Measurements from ENCODE around the gene INTS4.
"Not testable (repeated sequence)": the region's sequence is repeated elsewhere in the genome, so short reads cannot be mapped to it uniquely, and the experiment has no call there.

Gene INTS4

DNA sequence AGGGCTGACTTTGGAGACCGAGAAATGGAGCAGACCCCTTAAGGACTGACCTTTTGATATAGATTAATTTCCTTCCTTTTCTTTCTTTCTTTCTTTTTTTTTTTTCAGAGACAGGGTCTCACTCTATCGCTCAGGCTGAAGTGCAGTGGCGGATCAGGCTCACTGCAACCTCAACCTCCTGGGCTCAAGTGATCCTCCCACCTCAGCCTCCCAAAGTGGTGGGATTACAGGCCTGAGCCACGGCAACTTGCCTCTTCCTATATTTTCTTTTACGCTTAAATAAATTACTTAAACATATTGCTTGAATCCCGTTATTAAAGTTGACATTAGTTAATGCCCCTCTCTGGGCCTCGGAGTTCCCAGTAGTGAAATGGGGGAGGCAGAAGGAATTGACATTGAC is 29.0 kb upstream of the INTS4 start:
- DNase-seq, result no peak

DNA sequence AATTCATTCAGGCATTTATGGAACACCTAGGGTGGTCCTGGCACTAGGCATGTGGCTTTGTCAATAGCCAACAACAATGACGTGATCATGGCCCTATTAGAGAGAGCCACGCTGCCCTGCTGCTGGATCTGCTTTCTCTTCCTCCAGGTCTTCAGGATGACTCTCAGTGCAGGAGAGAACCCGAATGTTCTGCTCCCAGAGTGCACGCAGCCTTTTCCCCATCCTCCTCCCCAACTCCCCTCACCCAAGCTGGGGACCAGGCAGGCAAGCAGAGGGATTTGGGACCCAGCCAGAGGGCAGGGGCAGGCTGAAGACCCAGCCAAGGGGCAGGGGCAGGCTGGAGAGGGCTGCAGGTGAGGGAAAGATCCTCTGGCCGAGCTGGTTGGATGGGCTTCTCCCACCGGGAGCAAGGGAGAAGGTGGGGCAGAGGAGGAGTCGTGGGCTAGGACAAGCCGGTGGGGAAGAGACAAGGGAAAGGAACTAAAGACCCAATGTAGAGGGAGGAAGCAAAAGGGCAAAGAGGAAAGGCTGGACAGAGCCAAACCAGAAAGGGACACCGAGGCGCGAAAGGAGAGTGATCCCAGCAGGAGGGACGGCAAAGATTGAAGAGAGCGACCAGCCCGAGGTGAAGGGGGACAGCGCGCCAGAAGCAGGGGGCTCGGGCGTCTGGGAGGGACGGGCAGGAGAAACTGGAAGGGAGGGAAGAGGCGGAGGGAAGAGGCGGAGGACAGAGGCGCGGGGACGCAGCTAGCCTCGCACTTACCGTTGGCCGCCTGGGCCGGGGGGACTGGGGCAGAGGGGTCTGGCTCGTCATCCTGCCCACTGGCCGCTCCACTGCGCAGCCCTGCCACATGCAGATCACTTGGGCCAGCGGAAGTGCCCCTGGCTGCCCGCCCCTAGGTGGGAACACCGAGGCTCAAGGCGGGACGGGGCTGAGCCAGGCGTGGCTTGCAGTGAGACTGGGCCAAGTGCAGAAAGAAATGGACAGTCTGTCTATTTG is 28.2 kb upstream of the INTS4 start, which contains the start of gene KCTD14:
Gene KCTD14, minus strand, starts transcription at position 880 of the 1,000 bp plus-strand sequence. Its CDS starts 27 bp downstream, at position 853.
- DNase-seq, result no peak

DNA sequence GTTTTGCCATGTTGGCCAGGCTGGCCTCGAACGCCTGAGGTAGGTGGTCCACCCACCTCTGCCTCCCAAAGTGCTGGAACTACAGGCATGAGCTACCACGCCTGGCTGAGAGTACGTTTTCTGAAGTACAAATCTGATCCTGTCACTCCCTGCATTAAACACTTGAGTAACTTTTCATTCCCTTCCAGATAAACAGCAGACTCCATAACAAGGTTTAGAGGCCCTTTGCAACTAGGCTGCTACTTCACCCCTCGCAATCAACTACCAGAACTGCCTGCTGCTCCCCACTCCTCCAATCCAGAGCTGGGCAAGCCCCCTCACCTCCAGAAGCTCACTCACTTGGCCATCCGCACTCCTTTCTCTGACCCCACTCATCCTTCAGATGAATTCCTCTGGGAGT is 27.1 kb upstream of the INTS4 start:
- DNase-seq, result no peak

DNA sequence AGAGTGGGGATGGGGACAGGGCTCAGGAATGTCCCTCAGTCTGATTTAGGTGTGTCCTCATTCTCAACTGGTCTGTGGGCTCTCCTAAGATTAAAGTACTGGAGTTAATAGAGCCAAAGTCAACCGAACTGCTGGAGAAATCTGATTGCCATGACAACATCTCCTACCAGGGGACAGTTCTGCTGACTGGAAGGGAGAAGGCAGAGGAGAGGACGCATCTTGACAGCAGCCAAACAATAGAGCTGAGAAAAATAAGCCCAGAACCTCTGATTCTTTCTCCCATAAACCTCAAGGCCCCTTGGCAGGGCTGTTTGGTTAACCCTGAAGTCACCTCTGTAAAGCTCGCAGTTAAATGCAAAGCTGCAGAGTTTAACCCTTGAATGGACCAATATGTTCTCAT is 25.8 kb upstream of the INTS4 start:
- no peak for DNase-seq

DNA sequence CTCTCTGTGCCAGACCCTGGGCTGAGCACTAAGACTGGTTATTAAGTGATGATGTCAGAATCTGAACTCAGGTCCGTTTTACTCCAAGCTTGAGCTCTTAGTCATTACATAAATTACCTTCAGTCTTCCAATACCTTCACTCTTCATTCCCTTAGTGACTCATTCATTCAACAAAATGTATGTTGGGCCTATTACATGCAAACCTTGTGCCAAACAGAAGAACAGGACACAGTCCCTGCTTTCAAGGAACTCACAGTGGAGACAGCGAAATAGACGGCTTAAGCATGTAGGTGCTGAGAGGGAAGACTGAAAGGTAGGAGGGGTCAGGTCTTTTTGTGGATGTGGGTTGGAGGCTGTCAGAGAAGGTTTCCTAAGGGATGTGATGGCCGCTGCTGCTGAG is 25.3 kb upstream of the INTS4 start:
- DNase-seq, result no peak

DNA sequence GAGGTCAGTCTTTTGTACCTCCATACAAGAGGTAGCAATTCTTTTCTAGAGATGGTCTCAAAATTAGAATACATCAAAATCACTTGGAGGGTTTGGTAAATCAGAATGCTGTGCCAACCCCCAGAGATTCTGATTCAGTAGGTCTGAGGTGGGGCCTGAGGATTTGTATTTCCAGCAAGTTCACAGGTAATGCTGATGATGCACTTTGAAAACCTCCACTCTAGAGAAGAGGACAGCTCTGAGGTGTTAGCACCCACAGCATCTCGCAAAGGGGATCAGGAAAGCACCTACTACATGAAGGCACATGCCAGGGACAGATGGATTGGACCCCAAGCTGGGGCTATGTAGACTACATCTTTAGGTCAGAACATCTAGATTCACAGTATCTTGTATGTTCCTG is 21.4 kb upstream of the INTS4 start:
- DNase-seq, result no peak

DNA sequence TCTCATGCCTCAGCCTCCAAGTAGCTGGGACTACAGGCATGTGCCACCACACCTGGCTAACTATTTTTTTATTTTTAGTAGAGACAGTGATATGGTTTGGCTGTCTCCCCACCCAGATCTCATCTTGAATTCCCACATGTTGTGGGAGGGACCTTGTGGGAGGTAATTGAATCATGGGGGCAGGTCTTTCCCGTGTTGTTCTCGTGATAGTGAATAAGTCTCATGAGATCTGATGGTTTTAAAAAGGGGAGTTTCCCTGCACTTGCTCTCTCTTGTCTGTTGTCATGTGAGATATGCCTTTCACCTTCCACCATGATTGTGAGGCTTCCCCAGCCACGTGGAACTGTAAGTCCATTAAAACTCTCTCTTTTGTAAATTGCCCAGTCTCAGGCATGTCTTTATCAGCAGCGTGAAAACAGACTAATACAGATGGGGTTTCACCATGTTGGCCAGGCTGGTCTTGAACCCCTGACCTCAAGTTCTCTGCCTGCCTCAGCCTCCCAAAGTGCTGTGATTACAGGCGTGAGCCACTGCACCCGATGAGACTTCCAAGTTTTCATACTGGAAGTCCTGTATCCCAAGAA is 20.6 kb upstream of the INTS4 start:
- DNase-seq, result not testable (repeated sequence)

DNA sequence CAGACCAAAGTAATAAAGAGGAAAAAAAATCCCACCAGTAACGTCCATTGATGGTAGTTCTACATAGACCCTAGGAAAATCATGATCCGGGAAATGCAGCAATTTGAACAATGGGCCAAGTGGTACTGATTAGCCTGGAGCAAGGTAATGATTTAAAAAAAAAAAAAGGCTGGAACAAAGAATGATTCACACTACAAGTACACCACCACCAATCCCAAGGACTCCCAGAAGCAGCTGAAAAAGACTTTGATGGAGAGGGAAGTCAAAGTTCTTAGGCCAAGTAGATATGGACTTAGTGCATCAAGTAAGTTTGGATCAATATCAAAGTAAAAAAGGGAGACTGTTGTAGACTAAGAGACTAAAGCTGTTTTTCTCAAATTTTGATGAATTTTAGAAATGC is 16.8 kb upstream of the INTS4 start:
- DNase-seq, result no peak

DNA sequence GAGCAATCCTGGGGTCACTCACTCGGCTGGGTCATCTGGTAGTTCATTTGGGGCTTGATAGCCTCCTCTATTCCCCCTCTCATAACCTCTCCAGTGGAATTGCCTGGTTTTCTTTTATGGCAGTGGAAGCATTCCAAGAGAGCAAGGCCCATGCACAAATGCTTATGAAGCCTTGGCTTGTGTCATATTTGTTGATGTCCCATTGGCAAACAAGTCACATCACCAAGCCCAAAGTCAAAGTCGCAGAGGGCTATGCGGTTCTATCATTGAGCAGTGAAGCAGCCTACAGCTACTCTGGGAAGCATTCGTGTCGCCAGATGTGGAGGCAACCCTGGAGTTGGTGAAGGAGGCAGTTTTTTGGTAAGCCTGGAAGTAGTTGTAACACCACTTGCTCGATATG is 16.3 kb upstream of the INTS4 start:
- DNase-seq, result no peak

DNA sequence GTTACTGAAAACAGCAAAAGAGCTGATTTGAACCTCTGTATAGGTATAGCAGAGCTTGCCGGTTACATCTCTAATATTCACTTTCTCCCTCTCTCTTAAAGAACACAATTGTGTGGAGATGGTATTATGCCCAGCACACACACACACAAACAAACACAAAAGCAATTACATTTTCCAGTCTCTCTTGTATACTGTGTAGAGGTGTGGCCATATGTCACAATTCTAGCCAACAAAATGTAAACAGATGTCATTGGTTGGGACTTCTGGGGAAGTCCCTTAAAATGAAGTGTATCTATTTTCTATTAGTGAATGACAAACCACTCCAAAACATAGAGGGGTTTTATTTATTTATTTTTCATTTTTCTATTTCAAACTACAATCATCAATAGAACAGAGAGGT is 15.8 kb upstream of the INTS4 start:
- no peak for DNase-seq

DNA sequence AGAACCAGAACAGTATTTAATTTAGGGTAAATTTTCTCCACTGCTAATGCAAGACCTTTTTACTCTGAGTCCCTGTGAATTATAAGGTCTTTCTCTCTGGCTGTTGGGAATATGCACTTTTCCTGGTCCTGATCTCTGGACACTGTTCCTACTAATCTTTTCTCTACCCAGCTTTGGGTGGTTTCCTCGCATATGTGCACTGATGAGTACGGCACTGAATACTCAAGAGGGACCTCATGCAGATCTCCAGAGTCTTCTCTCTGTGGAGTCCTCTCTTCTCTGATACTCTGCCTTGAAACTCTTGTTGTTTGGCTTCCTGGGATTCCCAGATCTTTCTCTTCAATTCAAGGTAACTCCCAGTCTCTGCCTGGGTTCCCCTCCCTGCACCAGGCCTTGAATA is 14.6 kb upstream of the INTS4 start:
- no peak for DNase-seq

DNA sequence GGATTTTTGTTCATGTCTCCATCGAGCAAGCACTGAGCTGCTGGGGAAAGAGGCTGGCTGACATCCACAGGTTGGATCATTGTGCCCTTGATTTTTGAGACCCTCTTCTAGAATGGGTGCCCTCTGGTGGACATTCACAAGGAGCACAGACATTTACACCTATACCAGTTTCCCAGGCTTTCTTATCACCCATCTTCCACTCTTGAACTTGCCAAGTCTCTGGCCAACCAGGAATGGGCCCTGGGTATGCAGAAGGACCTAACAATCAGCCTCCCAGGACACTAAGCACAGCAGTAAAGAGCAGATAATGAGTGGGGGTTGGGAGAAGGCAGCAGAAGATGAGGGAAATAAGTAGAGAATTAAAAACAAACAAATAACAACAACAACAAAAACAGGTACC is 5.7 kb upstream of the INTS4 start:
- peak; percentile 62 for DNase-seq

DNA sequence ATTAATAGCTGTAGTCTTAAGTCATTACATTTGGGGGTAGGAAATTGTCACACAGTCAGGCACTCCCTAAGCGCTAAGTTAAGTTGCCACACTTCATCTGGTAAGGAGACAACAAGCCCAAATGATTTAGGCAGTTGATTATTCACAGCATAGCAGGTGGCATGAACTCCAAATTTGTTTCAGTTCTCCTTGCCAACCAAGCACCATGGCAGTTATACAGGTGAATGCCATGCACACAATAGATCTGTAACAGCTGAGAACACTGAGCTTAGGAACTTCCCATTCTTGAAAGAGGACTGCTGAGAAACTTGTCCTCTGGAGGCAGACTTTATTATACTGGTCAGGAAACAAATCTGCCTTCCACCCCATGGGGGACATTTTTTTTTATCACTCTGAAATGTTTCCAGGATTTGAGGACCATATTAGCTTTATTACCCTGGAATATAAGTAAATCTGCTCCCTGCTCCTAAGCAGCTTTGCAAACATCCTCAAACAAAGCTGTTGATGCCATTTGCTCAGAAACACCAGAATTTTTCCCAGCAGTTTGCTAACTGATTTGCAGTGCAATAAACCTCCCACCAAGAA is 5.1 kb upstream of the INTS4 start:
- DNase-seq, result no peak

DNA sequence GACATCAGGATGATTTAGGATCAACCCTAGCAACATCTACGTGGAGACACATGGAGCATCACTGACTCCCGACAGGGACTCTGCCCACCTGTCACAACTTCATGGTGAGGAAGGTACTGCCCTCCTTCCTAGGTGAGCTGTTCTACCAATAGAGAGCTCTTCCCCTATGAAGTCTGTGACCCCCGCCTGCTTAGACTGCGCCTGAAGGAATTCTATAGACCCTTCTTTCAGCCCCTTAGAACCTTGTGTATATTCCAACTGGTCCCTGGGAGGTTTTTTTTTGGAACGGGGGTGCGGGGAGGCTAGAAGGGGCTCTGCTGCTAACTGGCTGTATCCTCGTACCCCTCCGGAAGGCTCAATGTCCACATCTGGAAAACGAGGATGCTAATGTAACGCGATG is 566 bp downstream of the INTS4 start:
- no peak for DNase-seq

DNA sequence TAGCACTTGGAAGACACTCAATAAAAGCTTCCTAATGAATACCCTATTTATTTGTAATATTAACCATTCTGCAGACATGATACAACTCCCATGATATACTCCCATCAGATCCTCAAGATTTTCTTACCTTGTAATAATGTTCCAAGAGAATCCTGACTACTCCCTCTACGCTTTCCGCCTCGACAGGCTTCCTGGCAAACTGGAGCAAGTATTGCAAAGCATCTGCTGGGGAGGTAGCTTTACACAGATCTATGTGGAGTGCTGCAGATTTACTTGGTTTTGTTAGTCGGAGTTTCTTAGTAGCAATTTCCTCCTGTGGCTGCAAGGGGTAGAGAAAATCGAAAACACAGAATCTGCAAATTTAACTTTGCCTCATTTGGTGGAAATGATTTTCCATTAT is 3.5 kb downstream of the INTS4 start:
- no peak for DNase-seq

DNA sequence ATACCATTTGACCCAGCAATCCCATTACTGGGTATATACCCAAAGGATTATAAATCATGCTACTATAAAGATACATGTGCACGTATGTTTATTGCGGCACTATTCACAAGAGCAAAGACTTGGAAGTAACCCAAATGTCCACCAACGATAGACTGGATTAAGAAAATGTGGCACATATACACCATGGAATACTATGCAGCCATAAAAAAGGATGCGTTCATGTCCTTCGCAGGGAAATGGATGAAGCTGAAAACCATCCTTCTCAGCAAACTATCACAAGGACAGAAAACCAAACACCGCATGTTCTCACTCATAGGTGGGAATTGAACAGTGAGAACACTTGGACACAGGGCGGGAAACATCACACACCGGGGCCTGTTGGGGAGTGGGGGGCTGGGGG is 8.0 kb downstream of the INTS4 start:
- not testable (repeated sequence) for DNase-seq

DNA sequence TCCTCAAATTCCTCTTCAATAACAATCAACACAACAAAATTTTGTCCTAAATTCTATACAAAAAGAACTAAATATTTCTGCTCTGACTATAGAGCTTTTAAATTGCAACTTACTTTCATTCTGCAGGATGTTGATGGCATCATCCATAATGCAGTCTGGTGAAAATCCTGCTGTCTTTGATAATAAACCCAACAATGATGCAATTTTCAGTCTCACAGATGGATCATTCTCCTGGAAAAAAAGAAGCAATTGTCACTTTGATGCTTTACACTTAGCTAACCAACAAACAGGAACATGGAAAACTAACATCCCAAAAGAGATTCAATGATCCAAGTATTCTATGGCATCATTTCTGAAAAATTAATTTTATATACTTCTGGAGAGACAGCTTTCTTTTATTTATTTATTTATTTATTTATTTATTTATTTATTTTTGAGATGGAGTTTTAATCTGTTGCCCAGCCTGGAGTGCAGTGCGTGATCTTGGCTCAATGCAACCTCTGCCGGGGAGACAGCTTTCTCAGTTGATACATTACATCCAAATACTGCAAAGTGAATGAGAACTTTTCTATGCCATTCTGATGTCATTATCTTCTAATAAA is 13.0 kb downstream of the INTS4 start:
- no peak for DNase-seq

DNA sequence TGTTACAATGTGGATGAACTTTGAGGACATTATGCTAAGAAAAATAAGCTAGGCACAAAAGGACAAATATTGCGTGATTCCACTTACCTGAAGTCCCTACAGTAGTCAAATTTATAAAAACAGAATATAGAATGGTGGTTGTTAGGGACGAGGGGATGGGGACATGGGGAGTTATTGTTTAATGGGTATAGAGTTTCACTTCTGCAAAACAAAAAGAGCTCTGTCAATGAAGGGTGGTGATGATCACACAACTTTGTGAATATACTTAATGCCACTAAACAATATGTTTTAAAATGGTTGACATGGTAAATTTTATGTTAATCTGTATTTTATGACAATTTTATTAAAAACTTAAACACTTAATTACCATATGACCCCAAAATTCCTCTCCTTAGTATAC is 26.1 kb downstream of the INTS4 start:
- DNase-seq, result no peak

DNA sequence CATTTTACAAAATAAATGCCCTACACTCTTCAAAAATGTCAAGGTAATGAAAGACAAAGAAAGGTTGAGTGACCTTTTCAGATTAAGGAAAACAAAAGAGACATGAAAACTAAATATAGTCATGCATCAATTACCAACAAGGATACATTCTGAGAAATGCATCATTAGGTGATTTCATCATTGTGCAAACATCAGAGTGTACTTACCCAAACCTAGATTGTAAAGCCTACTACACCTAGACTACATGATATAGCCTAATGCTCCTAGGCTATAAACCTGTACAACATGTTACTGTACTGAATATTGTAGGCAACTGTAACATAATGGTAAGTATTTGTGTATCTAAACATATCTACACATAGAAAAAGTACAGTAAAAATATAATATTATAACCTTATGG is 26.7 kb downstream of the INTS4 start:
- DNase-seq, result no peak

DNA sequence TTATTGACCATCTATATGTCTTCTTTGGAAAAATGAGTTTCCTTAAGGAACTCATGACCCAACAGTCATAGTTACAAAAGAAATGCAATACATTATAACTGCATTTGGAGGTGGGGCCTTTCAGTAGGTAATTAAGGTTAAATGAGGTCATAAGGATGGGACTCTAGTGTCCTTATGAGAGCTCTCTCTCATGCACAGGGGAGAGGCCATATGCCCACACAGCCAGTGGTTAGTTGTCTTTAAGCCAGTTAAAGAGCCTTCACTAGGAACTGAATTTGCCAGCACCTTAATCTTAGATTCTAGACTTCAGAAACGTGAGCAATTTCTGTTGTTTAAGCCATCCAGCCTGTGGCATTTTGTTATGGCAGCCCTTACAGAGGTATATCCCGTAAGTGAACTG is 27.3 kb downstream of the INTS4 start:
- no peak for DNase-seq

DNA sequence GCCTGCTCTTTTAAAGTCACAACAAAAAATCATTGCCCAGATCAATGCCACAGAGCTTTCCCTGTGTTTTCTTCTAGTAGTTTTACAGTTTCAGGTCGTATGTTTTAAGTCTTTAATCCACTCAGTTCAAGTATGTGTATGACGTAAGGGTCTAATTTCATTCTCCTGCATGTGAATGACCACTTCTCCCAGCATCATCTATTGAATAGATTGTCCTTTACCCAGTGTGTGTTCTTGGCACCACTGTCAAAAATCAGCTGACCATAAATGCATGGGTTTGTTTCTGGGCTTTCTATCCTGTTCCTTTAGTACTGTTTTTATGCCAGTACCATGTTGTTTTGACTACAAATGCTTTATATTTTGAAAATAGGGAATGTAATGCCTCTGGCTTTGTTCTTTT is 28.1 kb downstream of the INTS4 start:
- DNase-seq, result no peak

DNA sequence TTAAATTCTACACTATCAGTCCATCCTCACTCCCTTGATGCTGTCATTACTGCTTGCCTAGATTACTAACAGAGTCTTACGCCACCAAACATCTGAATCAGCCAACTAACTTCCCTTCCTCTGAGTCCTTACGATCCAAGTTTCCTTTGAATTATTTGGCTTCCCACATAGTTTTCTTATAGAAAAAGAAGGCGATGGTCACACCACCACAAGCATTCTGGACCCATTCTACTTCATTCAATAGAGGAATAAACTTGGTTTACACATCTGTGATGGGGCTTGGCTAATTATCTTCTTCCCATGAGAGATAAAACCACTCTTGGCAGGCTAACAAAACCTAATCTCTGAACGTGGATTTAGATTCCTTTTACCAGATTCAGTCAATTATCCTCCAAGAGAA is 35.0 kb downstream of the INTS4 start:
- DNase-seq, result no peak

DNA sequence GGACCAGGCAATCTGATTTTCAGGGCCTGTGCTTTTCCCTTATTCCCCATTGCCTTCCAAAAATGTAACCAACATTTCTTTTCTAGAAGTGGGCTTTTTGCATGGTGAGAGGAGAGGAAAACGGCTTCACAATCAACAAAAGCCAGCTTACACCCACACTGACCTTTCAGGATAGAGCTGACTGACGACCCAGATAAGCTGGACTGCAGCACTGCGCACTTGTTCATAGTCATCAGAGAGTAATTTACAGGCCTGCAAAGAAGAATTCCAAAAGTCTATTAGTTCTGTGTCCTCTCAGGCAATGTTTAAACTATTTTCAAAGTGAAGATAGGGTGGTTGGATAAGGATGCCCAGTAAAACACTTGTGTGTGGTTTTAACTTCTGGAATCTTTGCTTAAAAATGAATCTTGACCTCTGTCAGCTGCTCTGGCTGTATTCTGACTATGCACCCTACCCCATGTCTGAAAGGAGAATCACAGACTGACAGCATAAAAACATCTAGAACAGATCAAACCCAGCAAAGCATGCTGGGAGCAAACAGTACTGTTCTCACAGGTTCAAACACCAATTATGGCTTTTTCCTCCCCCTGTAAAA is 35.8 kb downstream of the INTS4 start:
- DNase-seq, result not testable (repeated sequence)
